ENCODE measurements around the gene TMEM100. TPM values are rescaled to one million over a fixed set of nuclear protein-coding genes. Genes with fewer than 3 reads are reported as not detected.

Gene TMEM100
- total and polyA plus RNA-seq, 5 donors: 13.2 to 37.2 (median 27.6) TPM

- DNase-seq (no peak), ATAC-seq (no peak)
- 62% methylated on average over 3 of the region's 3 CpGs for WGBS
- Histone ChIP-seq H3K27ac (ENCODE audit: low read length) (no peak overlapping the region), H3K4me1 (ENCODE audit: control insufficient read depth, insufficient read depth, low read length) (no peaks in the 10 kb centered on the region), H3K4me3 (ENCODE audit: low read length) (no peak overlapping the region), H3K9me3 (ENCODE audit: control insufficient read depth, low read length) (no peaks in the 10 kb centered on the region), H3K27me3 (ENCODE audit: control insufficient read depth, insufficient read depth) (no peaks in the 10 kb centered on the region)
- intact Hi-C loops (cut with DNase I): no loop called here
Observed at GRCh38 chr17:55743103-55743679, 20.5 kb upstream of the TMEM100 start.

GRCh38 chr17:55742272-55743102 lies 19.8 kb upstream of the TMEM100 start:
- Histone ChIP-seq H3K27me3 (ENCODE audit: control insufficient read depth, insufficient read depth) (no peaks in the 10 kb centered on the region), H3K4me3 (ENCODE audit: low read length) (no peak overlapping the region), H3K27ac (ENCODE audit: low read length) (no peak overlapping the region), H3K4me1 (ENCODE audit: control insufficient read depth, insufficient read depth, low read length) (no peaks in the 10 kb centered on the region), H3K9me3 (ENCODE audit: control insufficient read depth, low read length) (no peaks in the 10 kb centered on the region)
- WGBS: 78% methylated on average over 12 of the region's 12 CpGs
- DNase-seq: no peak
- no peak for ATAC-seq
- intact Hi-C loops (cut with DNase I): no loop called here

DNA sequence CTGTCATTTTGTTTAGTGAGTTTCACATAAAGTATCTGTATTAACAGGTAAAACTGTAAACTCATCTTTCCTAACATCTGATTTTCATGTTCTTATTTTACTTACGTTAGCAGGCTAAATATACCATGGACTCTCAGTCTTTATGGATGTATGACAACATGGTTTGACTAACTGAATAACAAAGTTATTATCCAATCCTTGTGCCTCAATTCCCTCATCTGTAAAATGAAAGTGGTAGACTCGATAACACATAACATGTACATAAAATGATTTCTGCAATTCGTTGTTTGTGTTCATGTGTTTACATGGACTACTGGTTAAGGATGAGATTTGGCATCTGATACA lies 18.7 kb upstream of the TMEM100 start:
- intact Hi-C loops (cut with DNase I): no loop called here
- Histone ChIP-seq H3K27ac (ENCODE audit: low read length) (no peak overlapping the region), H3K9me3 (ENCODE audit: control insufficient read depth, low read length) (no peaks in the 10 kb centered on the region), H3K4me1 (ENCODE audit: control insufficient read depth, insufficient read depth, low read length) (no peaks in the 10 kb centered on the region), H3K27me3 (ENCODE audit: control insufficient read depth, insufficient read depth) (no peaks in the 10 kb centered on the region), H3K4me3 (ENCODE audit: low read length) (no peak overlapping the region)
- 92% methylated on average over 3 of the region's 3 CpGs for WGBS
- DNase-seq (no peak), ATAC-seq (no peak)

GRCh38 chr17:55740511-55741355 lies 18.1 kb upstream of the TMEM100 start:
- Histone ChIP-seq H3K27ac (ENCODE audit: low read length) (no peak overlapping the region), H3K27me3 (ENCODE audit: control insufficient read depth, insufficient read depth) (no peaks in the 10 kb centered on the region), H3K9me3 (ENCODE audit: control insufficient read depth, low read length) (no peaks in the 10 kb centered on the region), H3K4me1 (ENCODE audit: control insufficient read depth, insufficient read depth, low read length) (no peaks in the 10 kb centered on the region), H3K4me3 (ENCODE audit: low read length) (no peak overlapping the region)
- intact Hi-C loops (cut with DNase I): no loop called here
- WGBS: 82% methylated on average over 10 of the region's 10 CpGs
- ATAC-seq: peak in 1 of 2 donors; percentile 56
- DNase-seq: no peak

DNA sequence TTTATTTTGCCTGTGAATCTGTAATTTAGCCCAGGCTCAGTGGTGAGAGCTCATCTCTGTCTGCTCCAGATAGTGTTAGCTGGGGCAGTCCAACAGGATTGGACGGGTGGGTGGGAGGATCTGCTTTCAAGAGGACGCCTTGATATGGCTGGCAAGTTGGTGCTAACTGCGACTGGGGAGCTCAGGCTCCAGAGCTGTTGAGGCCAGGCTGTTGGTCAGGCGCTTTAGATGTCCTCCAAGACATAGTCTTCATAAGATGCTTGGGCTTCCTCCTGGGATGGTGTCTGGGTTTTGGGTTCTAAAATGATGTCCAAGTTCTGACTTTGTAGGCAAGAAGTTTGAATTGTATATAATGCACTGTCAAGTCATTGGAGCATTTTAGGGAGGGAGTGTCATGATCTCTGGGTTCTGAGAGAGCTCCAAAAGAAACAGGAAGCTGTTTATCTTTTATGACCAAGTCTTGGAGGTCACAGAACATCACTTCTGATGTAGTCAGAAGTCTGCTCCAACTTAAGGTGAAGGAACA lies 15.4 kb upstream of the TMEM100 start:
- intact Hi-C loops (cut with DNase I): no loop called here
- Histone ChIP-seq H3K4me3 (ENCODE audit: low read length) (no peak overlapping the region), H3K27ac (ENCODE audit: low read length) (no peak overlapping the region), H3K9me3 (ENCODE audit: control insufficient read depth, low read length) (no peaks in the 10 kb centered on the region), H3K27me3 (ENCODE audit: control insufficient read depth, insufficient read depth) (no peaks in the 10 kb centered on the region), H3K4me1 (ENCODE audit: control insufficient read depth, insufficient read depth, low read length) (peaks cover 3% of the 10 kb centered on the region)
- DNase-seq (no peak), ATAC-seq (peak in 1 of 2 donors; percentile 66)
- 65% methylated on average over 4 of the region's 4 CpGs for WGBS

- no peak for ATAC-seq
- DNase-seq: peak in 1 of 3 donors; percentile 28
- intact Hi-C loops (cut with DNase I): no loop called here
- H3K9me3 ChIP-seq (ENCODE audit: control insufficient read depth, low read length): no peaks in the 10 kb centered on the region
- WGBS: 36% methylated on average over 5 of the region's 5 CpGs
- H3K4me3 ChIP-seq (ENCODE audit: low read length): no peak overlapping the region
- H3K27me3 ChIP-seq (ENCODE audit: control insufficient read depth, insufficient read depth): no peaks in the 10 kb centered on the region
- peaks cover 3% of the 10 kb centered on the region for H3K4me1 ChIP-seq (ENCODE audit: control insufficient read depth, insufficient read depth, low read length)
- H3K27ac ChIP-seq (ENCODE audit: low read length): no peak overlapping the region
Observed at GRCh38 chr17:55735731-55736405, 13.2 kb upstream of the TMEM100 start.

DNA sequence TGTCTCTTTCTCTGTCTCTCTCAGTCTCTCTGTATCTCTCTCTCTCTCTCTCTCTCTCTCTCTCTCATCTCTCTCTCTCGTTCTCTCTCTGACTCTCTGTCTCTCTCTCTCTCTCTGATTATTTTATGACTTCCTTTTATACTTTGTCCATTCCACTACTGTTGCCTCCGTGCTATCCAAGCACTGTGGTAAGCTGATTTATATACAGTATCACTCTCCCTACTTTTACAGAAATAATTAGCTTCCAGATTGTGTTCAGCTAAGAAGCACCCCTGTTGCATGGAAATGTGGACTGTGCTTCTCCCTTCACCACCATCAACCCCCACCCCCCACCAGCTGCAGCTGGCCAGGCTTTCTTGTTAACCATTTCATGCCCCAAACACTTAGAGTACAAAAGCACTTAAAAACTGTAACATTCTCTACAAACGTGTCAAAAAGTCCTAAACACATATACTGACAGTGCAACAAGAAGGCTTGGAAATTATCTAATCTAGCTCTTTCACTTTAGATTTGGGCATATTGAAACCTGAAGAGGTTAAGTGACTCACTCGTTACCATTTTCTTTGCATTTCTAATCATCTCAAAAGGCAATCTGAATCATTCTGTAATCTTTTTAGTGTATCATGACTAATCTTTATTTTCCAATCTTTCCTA lies 11.6 kb upstream of the TMEM100 start:
- 46% methylated on average over 4 of the region's 4 CpGs for WGBS
- DNase-seq: peak in 1 of 3 donors; percentile 49
- H3K4me3 ChIP-seq (ENCODE audit: low read length): no peak overlapping the region
- ATAC-seq: no peak
- H3K27me3 ChIP-seq (ENCODE audit: control insufficient read depth, insufficient read depth): no peaks in the 10 kb centered on the region
- intact Hi-C loops (cut with DNase I): no loop called here
- H3K27ac ChIP-seq (ENCODE audit: low read length): peak overlapping the region; percentile 1
- H3K4me1 ChIP-seq (ENCODE audit: control insufficient read depth, insufficient read depth, low read length): peaks cover 3% of the 10 kb centered on the region
- no peaks in the 10 kb centered on the region for H3K9me3 ChIP-seq (ENCODE audit: control insufficient read depth, low read length)

DNA sequence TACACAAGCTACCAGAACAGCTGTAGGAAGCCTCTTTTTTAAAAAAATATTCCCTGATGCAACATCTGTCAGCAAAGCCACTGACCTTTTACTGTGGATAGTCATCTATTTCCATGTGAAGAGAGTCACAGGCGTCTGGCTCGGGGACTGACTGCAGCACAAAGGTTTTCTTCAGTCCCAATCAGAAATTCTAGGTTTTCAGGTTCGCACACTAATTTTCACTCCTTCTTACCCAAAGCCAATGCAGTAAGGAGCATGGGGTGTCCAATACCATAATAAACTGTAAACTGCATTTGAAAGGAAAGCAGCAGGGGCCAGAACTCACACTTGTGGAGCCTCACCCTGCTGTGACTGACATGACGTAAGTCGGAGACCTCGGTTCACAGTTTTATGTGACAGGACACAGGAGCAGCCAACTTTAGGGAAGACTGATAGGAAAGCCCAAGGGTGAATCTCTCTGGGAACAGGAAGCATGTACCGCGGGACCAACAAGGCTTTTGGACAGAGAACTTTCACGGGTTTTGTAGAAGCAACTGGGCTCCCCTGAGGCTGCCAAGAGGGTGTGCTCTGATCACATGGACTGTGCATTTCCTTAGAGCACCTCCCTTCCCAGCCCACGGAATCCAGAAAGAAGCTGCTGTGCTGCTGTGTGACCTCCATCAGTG lies 9.1 kb upstream of the TMEM100 start:
- Histone ChIP-seq H3K4me3 (ENCODE audit: low read length) (peak overlapping the region; percentile 72), H3K4me1 (ENCODE audit: control insufficient read depth, insufficient read depth, low read length) (peaks cover 7% of the 10 kb centered on the region), H3K9me3 (ENCODE audit: control insufficient read depth, low read length) (no peaks in the 10 kb centered on the region), H3K27ac (ENCODE audit: low read length) (peak overlapping the region; percentile 99), H3K27me3 (ENCODE audit: control insufficient read depth, insufficient read depth) (no peaks in the 10 kb centered on the region)
- ATAC-seq: peak; percentile 93 to 94
- 14% methylated on average over 10 of the region's 10 CpGs for WGBS
- peak; percentile 81 to 93 (median 85) for DNase-seq
- intact Hi-C loops (cut with DNase I): no loop called here

DNA sequence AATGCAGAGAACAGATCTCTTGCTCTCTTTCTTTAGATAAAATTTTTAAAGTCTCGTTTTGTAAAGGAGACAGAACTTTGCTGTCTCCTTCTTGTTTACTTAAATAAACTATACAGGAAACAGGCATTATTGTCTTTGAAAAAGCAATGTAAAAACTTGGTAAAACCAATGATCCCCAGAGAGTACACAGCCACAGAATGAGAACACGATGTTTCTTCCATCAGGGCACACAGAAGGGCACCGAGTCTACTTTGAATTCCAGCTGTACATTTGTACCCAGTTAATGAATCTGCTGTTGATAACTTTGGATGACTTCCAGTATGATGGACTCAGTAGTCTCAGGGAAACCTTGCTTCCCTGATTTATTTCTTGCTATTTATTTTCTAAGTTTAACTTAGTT lies 8.1 kb upstream of the TMEM100 start:
- Histone ChIP-seq H3K4me1 (ENCODE audit: control insufficient read depth, insufficient read depth, low read length) (peaks cover 11% of the 10 kb centered on the region), H3K27ac (ENCODE audit: low read length) (peak overlapping the region; percentile 56), H3K9me3 (ENCODE audit: control insufficient read depth, low read length) (no peaks in the 10 kb centered on the region), H3K27me3 (ENCODE audit: control insufficient read depth, insufficient read depth) (no peaks in the 10 kb centered on the region), H3K4me3 (ENCODE audit: low read length) (peak overlapping the region; percentile 72)
- WGBS: 11% methylated on average over 3 of the region's 3 CpGs
- ATAC-seq (peak; percentile 31 to 46), DNase-seq (no peak)
- intact Hi-C loops (cut with DNase I): no loop called here

- DNase-seq (no peak), ATAC-seq (no peak)
- WGBS: 6% methylated on average over 1 of the region's 1 CpG
- Histone ChIP-seq H3K4me3 (ENCODE audit: low read length) (peak overlapping the region; percentile 72), H3K9me3 (ENCODE audit: control insufficient read depth, low read length) (no peaks in the 10 kb centered on the region), H3K27ac (ENCODE audit: low read length) (no peak overlapping the region), H3K27me3 (ENCODE audit: control insufficient read depth, insufficient read depth) (no peaks in the 10 kb centered on the region), H3K4me1 (ENCODE audit: control insufficient read depth, insufficient read depth, low read length) (peaks cover 11% of the 10 kb centered on the region)
- intact Hi-C loops (cut with DNase I): no loop called here
Observed at GRCh38 chr17:55730380-55730779, 7.7 kb upstream of the TMEM100 start.
